ENCODE measurements around the gene SAPCD2.
"Not testable (repeated sequence)": the region's sequence is repeated elsewhere in the genome, so short reads cannot be mapped to it uniquely, and the experiment has no call there.

Gene SAPCD2, protein sequence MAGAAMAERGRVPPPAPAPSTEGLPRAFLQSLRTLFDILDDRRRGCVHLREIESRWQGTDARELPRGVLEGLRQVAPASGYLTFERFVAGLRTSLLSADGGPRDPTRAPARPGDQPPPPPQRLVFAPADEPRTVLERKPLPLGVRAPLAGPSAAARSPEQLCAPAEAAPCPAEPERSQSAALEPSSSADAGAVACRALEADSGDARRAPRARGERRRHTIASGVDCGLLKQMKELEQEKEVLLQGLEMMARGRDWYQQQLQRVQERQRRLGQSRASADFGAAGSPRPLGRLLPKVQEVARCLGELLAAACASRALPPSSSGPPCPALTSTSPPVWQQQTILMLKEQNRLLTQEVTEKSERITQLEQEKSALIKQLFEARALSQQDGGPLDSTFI

DNA sequence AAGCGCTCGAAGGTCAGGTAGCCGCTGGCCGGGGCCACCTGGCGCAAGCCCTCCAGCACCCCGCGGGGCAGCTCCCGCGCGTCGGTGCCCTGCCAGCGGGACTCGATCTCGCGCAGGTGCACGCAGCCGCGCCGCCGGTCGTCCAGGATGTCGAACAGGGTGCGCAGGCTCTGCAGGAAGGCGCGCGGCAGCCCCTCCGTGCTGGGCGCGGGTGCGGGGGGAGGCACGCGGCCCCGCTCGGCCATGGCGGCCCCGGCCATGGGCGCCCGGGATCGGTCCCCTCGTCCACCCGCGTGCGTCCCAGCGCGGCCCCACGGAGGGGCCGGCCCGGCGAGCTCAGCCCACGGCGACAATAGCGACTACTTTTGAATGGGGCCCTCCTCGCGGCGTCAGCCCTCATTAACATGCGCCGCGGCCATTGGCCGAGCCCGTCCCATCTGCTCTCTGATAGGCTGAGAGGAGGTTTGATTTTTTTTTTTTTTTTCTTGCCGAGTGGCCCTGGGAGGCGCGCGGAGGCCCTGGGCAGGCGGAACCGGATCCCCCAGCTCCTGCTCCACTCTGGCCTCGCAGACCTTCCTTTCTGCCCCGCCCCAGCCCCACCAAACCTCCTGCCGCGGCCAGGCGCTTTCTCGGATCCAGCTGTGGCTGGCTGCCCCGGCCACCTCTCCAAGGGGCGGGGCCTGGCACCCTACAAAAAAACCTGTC is at the start of gene SAPCD2:
SAPCD2 (minus strand) TSS at position 357 of the 705 bp plus-strand sequence; CDS start at position 260, 97 bp downstream.
- DNase-seq (ENCODE audit: low spot score): peak; percentile 84

DNA sequence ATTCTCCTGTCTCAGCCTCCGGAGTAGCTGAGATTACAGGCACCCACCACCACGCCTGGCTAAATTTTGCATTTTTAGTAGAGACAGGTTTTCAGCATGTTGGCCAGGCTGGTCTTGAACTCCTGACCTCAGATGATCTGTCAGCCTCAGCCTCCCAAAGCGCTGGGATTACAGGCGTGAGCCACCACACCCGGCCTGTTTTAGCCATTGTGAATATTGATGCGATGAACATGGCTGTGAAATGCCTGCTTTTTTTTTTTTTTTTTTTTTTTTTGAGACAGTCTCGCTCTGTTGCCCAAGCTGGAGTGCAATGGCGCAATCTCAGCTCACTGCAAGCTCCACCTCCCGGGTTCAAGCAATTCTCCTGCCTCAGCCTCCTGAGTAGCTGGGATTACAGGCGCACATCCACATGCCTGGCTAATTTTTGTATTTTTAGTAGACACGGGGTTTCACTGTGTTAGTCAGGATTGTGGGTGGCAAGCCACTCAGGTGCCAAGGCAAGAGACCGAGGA is 47.8 kb upstream of the SAPCD2 start:
- DNase-seq (ENCODE audit: low spot score): not testable (repeated sequence)

DNA sequence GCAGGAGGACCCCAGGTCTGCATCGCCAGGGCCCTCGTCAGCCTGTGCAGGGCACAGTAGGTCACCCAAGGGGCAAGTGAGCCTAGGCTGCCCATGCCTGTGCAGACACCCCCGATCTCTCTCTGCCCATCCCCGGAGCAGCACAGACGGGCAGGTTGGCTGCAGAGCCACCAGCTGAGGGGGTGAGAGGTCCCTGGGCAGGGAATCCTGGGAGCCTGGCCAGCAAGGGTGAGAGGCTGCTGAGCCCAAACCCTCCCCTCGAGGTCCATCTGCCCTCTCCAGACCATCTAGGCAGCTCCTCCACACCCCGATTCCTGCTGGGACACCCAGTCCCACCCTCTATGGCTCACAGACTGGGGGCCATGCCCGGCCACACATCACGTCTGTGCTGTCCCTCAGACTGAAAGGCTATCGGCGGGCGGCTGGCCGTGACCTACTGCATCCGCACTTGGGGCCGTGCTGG is 46.9 kb upstream of the SAPCD2 start:
- no peak for DNase-seq (ENCODE audit: low spot score)

DNA sequence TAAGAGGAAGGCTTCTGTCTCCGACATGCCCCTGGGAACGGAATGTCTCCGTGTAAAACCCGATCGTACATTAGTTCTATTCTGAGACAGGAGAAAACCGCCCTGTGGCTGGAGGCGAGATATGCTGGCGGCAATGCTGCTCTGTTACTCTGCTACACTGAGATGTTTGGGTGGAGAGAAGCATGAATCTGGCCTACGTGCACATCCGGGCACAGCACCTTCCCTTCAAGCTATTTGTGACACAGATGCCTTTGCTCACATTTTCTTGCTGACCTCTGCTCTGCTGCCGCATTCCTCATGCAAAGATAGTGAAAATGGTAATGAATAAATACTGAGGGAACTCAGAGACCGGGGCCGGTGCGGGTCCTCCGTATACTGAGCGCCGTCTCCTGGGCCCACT is 46.4 kb upstream of the SAPCD2 start:
- DNase-seq (ENCODE audit: low spot score): no peak

DNA sequence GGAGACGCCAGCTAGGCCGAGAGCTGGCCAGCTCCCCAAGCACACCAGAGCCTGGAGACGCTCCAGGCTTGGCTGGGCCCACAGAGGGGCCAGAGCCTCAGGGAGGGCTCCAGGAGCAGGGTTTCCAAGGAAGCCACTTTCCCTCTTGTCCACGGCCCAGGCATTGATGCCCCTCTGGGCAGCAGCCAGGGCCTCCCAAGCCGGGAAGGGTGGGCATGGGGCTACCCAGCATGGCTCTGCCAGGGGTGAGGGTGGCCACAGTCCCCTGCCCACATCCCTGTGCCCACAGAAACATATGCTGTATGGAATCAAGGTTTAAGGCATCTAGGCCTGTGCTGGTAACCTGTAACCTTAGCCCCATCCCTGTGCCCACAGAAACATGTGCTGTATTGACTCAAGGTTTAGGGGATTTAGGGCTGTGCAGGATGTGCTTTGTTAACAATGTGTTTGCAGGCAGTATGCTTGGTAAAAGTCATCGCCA is 45.7 kb upstream of the SAPCD2 start:
- no peak for DNase-seq (ENCODE audit: low spot score)

DNA sequence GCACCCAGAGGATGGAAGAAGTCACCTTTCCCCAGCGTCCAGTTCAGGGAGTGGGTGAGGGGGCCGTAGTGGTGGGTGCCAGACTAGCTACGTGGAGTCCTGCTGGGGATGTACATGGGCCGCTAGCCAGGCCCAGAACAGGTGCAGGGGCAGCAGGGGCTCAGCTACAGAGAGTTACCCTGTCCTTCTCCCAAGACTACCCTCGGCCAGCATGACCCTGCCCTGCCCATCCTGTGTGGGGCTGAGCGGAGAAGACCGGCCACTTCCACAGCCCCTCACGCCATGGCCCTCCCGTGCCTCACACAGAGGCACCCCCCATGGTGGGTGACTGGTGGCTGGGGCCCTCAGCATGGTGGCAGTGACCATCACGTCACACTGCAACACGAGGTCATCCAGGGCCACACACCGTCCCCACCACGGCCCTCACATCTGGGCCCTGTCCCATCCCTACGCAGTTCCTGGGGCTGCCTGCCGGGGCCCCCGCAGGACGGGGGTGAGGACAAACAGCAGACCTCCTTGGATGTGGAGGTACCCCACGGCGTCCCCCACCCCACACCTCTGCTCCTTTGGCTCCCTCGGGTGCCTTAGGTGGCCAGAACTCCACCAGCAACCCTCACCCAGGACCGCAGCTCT is 45.2 kb upstream of the SAPCD2 start:
- DNase-seq (ENCODE audit: low spot score): no peak

DNA sequence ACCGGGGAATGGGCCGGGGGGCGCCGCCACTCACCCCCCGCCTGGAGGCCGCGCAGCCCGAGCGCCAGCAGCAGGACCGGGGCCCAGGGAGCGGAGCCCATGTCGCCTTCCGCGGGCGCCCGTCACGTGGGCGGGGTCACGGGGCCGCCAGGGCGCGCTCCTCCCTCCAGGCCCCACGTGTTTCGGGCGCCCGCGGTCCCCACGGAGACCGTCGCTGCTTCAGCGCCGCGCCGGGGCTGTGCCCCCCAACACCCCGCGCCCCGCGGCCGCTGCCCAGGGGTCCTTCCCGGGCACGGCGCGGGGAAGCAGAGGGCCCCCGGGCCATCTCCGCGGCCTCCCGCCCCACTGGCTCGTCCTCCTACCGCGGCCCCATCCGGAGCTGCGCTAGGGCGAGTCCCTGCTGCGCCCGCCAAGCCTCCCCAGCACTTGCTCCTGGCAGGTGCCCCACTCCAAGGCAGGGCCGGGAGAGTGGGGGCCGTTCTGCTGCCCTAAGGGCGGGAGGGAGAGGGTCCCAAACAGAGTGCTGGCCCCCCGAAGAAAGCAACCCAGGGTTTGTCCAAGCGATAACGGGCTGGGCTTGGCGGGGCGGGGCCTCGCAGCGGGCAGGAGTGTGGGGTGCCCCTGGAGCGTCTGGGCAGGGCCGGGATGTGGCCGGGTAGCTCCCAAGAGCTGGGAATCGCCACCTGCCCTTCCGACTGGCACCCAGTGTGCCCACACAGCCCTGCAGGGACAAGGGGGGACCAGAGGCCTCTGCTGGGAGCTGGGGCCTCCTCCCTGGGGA is 44.4 kb upstream of the SAPCD2 start, which contains the start of gene DPP7:
DPP7 (minus strand) TSS at position 121 of the 781 bp plus-strand sequence; CDS start at position 101, 20 bp downstream.
- DNase-seq (ENCODE audit: low spot score): peak; percentile 76

DNA sequence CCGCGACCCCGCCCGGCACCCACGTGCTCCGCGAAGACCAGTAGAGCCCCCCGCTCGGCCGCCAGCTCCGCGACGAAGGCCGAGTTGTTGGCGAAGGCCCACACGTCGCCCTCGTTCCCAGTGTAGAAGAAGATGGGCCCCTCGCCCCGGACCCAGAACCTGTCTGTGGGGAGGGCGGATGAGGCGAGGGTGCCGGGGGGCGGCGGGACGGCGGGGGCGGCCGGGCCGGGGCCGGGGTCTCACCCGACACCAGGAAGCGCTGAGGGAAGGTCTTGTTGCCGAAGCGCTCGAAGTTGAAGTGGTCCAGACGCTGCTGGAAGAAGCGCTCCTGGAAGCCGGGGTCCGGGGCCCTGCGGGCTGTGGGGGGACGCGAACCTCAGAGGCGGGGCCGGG is 43.9 kb upstream of the SAPCD2 start:
- DNase-seq (ENCODE audit: low spot score): no peak

DNA sequence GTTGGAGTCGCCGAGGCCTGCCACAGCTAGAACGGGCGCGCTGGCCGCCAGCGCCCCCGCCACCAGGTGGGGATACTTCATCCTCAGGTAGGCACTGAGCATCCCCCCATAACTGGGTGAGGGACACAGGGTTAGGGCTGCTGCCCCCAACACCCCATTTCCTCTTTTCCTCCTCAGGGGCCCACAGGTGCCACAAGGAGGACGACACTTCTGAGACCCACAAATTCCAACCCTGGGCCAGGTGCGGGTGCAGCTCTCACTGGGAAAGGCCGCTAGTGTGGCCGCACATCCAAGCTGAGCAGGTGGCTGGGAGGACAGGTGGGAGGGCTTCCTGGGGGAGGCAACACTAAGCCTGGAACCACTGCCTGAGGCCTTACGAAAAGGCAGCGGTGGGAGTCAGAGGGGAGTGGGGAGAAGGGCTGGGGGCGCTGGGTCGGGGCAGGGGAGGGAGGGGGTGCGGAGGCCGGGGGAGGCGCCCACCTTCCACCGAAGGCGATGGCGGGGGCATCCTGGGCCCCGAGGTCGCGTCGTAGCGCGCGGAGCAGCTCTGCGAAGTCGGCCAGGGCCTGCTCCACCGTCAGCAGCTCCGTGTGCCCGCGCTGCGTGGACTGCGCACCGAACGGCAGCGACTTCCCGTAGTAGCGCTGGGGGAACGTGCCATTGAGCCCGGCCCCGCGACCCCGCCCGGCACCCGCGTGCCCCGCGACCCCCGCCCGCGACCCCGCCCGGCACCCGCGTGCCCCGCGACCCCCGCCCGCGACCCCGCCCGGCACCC is 43.2 kb upstream of the SAPCD2 start:
- peak; percentile 8 for DNase-seq (ENCODE audit: low spot score)

DNA sequence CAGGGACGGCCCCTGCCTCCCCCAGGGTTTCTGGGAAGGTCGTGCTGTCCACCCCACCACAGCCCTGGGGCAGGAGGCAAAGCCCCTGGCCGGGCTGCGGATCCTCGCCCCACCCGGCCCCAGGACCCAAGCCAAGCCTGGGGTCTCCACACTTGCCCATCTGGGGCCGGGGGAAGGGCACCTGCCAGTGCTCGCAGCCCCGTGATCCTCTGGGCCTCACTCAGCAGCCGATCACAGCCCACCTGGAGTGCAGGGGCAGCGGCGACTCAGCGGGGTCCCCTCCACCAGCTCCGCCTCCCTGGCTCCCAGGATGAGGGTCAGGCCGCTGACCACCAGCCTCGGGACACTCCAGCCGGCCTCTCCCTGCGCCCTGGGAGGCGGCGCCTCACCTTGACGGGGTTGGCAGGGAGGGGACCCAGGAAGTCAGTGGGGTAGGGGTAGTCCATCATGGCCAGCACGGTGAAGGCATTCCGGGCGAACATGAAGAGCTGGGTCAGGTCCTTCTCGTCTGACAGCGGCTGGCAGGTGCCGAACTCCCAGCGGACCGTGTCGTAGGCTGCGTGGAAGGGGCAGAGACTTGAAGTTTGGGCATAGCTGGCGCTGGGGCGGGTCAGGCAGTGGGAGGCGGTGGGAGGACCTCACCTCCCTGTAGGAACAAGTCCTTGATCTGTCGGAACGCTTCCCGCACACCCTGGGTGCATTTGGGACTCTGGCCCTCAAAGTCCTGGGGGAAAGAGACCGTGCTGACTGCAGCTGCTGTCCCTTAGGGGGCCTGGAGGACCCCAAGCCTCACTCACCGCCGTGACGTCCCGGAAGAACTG is 42.4 kb upstream of the SAPCD2 start:
- no peak for DNase-seq (ENCODE audit: low spot score)

DNA sequence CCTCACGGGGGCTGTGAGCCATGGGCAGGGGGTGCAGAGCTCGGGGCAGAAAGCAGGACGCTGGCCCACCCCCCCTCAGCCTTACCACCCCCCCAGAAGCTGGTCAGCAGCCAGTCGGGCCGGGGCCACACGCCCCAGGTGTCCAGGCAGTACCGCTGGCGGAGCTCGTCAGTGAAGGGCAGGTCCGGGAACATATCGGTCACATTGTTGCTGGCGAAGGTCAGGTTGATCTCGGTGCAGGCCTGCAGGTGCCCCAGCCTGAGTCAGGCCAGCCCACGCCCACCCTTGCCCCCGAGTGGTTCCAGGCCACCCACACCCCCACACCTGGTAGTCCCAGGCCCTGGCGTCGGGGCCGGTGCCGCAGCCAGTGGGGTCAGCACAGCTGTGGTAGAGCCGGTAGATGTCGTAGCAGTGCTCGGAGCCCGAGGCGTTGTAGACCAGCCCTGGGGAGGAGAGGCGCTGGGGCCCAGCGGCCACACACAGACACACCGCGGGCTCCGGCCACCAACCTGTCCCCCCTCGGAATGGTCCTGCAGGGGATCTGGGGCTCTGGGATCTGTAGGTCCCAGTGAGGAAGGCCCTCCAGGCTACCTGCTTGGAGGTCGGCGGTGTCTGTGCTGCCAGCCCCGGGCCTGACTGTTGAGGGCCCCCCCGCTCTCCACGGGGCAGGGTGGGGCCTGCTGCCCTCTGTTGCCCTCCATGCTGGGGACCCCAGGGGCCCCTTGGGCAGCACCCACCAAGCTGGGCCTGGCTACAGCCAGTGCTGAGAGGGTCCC is 41.6 kb upstream of the SAPCD2 start:
- no peak for DNase-seq (ENCODE audit: low spot score)

DNA sequence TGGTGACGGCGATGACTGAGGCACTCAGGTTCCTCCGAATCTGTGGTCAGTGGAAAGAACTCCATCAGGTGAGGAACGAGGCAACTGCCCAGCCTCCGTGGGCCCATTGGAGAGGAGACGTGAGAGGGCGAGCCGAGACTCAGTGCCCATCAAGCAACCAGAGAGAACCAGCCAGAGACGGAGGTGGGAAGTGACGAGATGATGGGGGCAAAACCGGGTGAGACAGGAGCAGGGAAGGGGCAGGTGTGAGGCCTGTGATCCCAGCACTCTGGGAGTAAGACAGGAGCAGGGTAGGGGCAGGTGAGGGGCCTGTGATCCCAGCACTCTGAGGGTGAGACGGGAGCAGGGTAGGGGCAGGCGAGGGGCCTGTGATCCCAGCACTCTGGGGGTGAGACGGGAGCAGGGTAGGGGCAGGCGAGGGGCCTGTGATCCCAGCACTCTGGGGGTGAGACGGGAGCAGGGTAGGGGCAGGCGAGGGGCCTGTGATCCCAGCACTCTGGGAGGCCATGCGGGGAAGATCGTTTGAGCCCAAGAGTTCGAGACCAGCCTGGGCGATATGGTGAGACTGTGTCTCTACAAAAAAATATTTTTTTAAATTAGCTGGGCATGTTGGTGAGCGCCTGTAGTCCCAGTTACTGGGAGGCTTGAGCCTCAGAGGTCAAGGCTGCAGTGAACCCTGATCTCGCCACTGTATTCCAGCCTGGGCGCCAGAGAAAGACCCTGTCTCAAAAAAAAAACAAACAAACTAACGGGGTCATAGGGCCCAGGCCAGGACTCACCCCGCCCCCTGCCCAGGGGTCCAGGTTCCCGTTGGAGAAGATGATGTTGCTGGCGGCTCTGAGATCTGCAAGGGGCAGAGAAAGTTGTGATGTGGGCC is 40.8 kb upstream of the SAPCD2 start:
- no peak for DNase-seq (ENCODE audit: low spot score)

DNA sequence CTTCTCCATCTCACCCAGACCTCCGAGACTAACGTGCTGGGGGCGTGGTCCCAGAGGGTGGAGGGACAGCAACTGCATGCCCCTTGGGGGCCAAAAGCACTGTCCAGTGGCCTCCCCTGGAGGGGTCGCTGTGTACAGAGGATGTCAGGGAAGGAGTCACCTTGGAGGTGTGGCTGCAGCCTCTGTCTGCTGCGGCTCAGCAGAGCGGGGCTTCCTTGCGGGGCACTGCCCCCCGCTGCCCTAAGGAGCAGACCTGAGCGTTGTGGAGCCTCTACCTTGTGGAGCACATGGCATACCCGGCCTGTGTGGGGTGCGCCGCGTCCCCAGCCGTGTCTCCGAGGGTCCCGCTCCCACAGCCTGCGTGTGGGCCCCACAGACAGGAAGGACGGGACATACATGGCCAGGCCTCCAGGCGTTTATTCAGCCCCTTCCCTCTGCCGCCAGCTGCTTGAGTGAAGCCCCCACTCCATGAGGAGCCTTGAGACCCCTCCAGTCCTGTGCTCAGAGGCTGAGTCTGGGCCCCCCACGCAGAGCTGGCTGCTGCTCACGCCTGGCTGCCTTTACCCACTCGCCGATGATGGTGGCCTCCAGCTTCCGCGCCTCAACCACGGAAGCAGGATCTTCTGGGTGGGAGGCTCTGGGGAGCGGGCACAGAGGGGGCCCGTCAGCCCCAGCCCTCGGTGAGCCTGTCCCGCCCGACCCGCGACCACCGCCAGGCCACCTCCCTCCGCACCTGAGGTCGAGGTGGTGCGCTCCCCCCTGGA is 40.0 kb upstream of the SAPCD2 start:
- DNase-seq (ENCODE audit: low spot score): no peak

DNA sequence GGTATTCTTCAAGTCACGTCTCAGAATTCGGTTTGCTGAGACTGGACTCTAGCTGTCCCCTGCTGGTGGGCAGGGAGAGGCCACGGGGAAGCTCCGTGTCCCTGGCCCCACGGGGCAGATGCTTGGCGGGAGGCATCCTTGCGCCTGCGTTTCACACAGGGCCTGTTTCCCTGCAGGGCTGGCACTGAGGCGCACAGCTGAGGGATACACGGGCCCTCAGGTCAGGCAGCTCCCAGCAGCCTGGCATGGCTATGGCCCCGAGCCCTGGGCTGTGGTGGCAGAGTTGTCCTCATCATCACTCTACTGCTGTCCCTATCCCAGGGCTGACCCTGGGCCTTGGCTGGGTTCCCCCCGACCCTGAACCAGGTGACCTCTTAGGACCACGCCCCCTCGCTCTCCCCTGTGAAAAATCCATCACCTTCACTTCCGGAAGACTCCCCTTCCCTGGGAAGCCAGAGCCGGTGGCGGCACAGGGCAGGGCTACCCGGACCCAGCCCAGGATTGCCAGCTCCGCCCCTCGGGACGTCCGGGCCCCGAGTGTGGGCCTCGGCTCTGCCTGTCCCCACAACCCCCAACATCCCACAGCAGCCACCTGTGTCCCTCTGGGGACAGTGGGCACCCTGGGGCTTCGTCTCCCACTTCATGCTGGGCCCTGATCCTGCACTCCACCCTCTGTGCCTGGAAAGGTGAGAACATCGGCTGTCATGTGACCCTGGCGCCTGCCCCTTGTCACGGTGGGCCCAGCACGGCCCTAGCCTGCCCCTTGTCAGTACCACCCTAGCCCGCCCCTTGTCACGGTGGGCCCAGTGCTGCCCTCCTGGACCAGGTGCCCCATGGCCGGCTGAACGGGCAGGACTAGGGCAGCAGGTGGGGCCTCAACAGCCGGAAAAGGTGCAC is 39.1 kb upstream of the SAPCD2 start:
- no peak for DNase-seq (ENCODE audit: low spot score)

DNA sequence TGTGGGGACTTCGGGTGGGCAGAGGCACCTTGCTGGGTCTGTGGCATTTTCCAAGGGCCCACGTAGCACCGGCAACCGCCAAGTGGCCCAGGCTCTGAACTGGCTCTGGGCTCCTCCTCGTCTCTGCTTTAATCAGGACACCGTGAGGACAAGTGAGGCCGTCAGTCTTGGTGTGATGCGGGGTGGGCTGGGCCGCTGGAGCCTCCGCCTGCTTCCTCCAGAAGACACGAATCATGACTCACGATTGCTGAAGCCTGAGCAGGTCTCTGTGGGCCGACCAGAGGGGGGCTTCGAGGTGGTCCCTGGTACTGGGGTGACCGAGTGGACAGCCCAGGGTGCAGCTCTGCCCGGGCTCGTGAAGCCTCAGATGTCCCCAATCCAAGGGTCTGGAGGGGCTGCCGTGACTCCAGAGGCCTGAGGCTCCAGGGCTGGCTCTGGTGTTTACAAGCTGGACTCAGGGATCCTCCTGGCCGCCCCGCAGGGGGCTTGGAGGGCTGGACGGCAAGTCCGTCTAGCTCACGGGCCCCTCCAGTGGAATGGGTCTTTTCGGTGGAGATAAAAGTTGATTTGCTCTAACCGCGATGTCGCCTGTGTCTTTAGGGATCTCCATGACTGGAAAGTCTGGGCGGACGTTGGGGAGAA is 38.4 kb upstream of the SAPCD2 start:
- no peak for DNase-seq (ENCODE audit: low spot score)

DNA sequence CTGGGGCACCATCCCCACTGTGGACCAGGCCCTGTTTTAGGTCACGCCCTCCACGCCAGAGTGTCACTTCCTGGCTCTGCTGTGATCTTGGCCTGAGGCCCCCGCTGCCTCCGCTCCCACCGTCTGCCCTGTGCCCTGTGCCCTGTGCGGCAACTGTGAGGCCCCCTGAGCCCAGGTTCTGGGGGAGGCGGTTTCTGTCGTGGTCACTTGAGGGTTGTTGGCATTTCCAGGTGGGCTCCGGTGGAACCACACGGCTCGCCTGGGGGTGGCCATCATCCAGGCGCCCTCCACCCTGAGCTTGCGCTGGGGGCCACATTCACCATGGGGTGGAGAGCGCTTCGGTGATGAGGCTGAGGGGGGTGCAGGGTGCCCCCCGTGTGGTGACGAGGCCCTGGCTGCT is 37.6 kb upstream of the SAPCD2 start:
- DNase-seq (ENCODE audit: low spot score): no peak

All from CD4-positive, alpha-beta T cell treated with Interleukin-2 at 100 ng/mL for 4 hours (primary cell).